Glomerular endothelial cell (primary cell): Measurements from ENCODE around the gene SH2D5. TPM values are rescaled to one million over a fixed set of nuclear protein-coding genes. Genes with fewer than 3 reads are reported as not detected.
"Not testable (repeated sequence)": the region's sequence is repeated elsewhere in the genome, so short reads cannot be mapped to it uniquely, and the experiment has no call there.

Experiments used
- DNase-seq: peaks from one replicate; pipeline ENCODE4 v3.0.0-alpha.2; 2011; ENCODE audit warnings: low read depth, low spot score; ENCODE audit errors: extremely low read depth
- total RNA-seq: library from RNA; depleted of rRNA; stranded (reverse); fragments of >200 nt; gene quantifications from 2 replicates; pipeline ENCODE4 v1.2.3, GENCODE V29; 2015

Gene SH2D5
- total RNA-seq, 1 donor from 2014 or later, result 3.2 TPM

DNA sequence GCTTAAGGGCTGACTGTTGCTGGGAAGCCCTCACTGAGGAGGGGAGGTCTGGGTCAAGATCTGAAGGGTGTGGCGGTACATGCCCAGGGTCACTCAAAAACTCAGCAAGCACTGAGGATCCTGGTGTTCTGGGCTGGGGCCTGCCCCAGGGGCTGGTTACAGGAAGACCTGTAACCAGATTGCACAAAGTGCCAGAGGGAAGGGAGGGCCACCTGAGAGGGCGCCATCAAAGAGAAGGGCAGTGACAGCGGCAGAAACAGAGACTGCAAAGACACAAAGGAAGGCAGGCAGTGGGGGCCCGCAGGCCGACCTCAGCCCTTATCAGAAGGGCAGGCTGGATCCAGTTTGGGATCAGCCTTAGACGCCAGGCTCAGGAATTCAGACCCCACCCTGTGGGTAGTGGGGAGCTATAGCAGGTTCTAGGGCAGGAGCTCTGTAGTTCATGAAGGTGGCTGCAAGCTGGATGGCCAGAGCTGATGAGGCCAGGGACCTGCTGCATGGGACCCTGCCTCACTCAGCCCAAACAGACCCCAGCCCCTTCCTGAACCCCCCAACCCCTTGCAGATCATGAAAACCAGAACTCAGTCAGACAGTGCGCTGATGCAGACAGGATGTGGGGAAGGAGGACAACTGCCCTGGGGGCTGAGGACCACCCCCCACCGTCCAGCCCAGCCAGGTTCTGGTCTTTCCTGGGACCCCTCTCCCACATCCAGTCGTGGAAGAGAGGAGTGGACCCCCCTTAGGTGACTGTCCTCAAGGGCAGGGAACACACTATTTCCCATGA is 3.9 kb downstream of the SH2D5 start:
- no peak for DNase-seq

DNA sequence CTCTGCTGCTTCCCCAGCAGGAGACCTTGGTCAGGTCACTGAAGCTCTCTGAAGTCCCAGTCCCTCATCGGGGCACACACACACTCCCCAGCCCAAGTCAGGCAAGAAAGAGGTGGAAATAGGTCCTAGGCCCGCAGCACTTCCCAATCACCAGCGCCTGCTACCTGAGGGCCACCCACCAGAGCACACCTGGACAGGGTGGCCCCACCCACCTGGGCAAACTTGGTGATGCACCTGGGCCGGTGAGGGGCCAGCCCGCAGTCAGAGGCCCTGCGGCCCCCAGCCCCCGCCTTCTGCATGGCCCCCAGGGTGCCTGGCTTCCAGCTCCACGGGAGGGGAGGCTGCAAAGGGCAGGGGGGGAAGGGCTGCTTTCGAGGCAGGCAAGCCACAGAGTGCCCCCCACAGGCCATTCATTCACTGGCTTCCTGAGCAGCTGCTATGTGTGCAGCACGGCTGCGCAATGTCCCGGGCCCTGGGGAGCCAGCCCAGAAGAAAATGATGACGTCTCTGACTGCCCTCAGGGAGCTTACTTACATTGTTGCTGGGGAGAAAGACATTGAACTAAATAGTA is 4.7 kb downstream of the SH2D5 start:
- DNase-seq, result no peak

DNA sequence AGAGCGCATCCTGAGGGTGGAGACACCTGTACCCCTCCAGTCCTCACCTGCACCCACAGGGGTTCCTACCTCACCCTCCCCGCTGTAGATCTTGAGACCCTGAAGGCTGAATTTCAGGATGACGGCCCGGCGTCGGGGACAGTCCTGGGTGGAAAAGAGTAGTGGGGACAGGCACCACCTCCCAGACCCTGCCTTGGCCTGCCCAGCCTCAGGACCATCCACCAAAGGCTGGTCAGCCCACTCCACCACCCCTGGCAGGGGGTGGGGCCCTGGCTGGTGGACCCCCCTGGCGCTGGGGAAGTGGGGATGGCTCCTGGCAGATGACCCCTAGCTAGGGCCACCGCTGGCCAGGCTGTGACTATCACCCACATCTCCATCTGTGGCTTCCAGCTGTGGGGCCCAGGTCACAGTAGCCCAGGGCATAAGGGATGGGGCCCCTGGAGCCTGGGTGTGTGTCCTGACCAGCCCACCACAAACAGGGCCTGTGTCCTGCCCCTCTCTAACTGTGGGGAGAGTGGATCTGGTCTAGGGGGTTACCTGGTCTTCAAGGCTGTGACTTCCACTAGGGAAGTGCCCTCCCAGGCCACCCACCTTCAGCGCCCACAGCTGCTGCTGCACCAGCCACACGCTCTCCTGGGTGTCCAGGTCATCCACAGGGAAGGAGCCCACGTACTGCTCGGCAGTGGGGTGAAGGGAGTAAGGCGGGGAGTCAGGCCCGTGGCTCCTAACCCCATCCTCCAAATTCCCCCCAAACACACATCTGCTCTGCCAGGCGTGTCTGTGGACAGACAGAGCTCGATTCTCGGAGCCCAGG is 5.4 kb downstream of the SH2D5 start:
- DNase-seq, result no peak

DNA sequence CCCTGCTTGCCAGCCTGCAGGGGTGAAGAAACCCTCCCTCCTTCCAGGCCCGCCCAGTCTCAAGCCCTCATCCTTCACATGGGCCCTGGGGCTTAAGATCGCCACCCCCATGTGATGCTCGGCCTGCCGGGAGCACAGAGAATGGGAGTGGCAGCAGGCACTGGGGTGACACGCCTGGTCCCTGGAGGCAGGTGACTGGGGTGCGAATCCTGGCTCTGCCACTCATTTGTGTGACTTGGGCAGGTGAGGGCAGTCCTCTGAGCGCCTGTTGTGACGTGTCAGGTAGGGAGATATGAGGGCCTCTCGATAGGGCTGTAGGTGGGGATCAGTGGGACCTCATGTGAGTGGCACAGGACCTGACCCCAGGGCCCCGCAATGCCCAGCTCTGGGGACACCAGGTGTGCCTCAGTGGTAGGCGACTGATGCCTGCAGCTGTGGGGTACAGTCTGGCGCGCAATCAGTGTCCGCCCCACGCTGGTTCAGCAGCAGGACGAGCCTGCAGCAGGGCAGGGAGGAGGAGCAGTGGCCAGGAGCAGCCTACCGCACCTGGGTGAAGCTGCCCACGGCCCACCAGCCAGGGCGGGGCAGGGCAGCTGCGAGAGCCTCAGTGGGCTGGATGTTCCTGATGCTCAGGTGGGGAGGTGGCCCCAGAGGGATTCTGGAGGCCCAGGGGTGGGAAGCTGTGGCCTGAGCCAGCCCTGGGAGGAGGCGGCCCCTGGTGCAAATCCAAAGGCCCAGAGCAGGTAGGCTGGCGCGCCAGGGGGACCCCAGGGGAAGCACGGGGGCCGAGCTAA is 6.2 kb downstream of the SH2D5 start:
- no peak for DNase-seq

DNA sequence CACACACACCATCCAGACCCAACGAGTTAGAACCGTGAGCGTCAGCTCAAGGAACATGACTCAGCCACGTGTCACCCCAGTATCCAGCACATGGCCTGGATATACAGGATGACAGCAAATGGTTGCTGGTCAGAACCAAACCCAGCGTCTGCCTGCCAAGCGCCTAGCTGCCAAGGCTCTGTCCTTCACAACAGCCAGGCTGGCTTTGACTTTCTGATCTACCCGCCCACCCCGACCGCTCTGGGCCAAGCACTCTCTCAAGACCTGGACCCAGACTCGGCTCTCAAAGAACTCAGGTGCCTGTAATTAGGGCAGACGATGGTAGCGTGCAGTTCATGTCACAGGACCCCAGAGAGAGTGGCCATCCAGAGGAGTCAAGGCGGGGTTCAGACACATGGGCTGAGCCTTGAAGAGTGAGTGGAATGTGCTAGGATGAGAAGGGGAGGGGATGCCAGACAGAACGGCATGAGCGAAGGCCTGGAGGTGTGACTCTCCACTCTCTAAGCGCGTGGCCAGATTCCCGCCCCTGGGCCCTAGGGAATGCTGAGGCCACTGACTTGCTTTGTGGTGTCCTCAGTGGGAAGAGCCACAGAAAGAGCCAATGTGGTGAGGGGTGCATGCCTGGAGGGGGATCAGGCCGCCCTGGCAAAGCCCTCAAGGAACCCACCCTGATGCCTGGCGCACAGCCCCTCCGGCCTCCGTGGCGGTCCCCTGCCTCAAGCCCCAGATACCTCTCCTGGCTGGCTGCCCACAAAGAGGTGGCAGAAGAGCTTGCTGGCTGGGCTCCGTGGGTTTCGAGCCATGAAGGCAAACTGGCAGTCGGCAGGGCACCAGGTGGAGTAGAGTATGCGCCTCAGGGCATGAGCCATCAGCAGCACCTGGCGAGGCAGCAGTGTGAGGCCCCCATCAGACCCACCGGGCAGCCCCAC is 7.0 kb downstream of the SH2D5 start:
- no peak for DNase-seq

DNA sequence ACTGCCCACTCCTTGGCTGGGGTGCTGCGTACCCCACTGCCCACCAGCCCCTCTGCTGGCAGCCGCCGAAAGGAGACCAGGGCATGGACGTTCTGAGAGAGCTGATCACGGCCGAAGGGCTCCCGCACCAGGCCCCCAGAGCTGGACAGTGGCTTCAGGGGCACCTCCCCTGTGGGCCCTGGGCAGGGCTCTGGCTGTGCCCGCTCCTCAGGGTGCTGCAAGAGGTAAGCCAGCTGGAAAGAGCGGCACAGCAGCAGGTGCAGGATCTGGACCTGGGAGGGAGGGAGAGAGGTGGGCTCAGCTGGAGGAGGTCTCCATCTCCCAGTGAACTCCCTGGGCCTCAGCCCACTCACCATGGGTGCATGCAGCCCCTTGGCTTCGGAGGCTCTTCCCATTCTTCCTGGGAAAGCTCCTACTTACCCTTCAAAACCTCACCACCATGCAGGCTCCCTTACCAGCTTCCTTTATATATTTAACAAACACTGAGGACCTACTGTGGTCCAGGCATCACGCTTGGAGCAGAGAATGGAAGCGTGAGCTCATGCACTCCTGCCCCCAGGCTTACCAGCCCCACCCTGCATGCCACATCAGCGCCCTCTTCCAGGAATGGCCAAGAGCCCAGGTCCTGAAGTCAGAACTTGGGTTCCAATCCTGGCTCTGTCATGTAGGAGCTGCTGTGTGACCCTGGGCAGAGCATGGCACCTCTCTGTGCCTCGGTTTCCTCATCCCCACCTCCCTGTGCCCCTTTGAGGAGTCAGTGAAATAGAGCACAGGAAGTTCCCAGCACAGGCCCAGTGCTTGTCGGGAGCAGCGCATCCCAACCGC is 7.9 kb downstream of the SH2D5 start:
- no peak for DNase-seq

DNA sequence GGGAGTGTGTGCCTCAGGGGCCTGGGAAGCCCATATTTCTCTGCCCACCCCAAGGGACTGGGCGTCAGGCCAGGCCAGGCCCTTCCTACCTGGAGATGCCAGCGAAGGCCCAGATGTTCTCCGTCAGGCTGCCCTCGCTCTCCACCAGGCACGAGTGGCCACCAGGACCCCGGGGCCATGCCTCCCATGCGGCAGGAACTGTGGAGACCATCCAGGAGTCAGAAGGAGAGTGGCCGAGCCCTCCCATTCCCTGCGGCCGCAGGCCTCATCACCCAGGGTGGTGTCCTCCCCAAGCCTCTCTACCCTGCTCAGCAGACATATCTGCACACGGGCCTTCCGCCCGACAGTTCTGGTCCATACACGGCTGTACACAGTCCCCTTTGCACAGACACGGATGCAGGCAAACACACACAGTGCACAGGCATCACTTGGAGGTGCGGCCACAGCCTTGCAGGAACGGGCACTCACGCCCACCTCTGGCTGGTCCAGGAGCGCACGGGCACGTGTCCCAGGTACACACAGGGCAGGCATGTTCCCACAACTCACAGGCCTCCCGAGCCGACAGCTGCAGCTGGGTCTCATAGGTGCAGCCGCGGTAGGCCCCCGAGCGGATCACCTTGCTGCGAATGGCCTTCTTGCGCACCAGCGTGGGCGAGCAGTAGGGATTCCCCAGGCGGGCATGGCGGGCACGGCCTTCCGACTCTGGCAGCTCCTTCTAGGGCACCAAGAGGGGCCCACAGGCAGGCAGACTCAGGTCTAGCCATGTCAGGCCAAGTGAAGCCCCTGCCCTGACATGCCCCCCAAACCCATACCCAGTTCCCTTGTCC is 8.8 kb downstream of the SH2D5 start:
- no peak for DNase-seq

DNA sequence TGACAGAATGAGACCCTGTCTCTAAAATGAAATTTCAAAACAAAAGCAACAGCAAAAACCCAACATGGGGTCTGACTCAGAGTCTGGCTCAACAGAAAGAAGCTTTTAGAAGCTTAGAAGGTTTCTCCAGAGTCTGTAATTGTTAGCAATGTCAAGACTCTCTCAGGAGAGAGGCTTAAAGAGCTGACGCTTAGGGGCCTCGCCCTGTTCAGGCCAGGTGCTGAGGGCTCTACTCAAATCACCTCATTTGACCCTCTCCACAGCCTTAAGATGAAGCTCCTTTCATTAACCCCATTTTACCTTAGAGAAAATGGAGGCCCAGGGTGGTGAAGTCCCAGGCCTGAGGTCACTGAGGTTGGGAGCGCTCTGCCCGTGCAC is 9.4 kb downstream of the SH2D5 start:
- no peak for DNase-seq

DNA sequence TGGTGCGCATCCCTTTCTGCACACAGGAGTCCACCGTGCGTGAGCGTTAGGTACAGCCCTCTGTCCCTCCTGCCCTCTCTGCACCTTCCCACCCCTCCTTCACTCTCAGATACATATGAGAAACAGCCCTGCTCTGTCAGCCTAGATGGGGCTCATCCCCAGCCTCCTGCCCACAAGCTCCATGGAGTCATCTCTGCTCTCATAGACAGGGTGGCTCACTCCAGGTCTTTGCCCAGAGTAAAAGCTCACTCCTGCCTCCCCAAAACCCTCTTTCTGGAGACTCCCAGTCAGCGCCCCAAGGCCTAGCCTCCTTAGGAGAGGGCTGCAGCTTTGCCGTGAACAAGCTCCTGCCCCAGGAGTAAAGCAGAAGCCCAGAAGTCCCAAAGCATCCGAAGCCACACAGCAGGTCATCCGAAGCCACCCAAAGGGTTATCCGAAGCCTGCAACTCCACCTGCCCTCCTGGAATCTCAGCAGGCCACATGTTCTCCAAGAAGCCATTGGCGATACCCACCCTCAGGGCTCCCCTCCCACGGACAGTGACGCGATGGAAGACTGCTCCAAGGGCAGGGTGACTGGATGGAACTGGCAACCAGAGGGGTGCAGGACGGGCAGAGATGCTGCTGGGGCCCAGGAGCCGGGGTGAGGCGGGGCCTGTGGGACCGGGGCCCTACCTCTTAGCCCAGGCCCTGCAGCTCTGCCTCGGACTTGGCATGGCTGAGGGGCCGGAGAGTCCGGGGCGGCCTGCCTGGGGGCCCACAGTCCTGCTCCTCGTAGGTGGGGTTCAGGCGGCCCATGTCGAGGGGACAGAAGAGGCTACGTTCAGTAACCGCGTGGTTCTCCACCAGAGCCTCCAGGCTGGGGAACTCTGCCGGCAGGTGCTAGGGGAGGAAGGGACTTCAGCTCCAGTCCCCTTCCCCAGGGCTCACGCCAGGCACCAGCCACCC is 11.1 kb downstream of the SH2D5 start:
- DNase-seq, result no peak

DNA sequence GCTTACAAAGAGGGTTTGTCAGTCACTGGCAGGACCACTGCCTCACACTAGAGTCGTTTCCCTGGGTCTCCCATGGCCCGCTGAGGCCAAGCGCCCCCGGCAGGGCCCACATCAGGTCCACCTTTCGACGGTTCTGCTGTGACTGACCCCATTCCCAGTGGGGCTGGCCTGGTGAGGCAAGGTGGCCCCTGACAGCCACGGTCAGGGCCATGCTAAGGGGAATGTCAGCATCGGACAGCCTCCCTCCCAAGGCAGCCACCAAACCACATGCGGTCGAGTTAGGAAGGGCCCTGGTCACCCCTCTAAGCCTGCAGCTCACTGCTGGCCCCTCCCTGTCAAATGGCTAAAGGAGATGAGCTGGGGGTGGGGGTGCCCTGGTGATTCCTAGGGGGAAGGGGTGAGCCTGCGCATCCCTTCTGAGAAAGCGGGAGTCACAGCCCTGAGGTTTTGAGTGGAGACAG is 11.8 kb downstream of the SH2D5 start:
- DNase-seq, result no peak

DNA sequence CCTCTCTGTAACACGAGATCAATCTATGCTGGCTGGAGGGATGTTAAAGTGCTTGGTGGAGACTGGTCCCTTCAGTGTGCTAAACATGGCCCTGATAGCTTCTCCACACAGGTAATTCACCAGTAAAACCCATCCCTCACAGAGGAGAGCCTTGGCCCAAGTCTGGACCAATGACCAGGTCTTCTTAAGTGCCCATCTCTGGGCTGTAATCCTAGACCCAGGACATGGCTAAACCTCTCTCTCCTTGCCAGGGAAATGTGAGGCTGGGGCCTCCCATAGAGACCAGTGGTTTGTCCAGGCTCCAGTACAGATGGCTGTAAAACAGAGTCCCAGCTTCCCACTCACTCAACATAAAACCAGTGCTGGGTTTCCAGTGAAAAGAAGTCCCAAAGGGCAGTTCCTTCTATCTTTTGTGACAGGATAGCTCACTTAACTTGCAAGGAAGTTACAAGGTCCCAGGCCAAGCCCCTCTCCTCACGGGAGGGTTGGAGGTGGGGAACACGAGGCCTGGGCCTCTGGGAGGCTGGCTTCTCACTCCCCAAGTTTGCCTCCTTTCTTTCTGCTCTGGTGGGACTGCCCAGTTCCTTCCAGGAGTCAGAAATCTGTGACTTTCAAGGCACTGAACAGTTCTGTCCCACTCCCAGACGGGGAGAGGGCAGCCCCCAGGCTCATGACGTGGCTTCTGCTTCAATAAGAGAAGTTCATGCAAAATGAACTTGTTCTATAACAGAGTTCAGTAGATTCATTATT is 12.5 kb downstream of the SH2D5 start:
- DNase-seq, result no peak

DNA sequence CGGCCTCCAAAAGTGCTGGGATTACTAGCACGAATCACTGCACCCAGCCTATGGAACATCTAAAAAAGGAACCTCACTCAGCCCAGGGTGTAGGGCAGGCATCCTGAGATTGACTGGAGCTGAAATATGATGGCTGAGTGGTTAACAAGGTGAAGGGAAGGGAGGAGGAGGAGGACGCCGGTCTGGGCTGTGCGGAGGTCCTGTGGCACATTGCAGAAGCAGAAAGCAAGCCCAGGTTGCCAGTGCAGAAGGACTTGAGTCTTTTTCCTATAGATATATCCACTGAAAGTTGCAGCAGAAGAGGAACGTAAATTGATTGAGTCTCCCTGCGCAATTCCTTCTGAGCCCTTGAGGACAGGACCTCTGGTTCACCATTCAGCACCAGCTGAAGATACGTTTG is 13.2 kb downstream of the SH2D5 start:
- no peak for DNase-seq

DNA sequence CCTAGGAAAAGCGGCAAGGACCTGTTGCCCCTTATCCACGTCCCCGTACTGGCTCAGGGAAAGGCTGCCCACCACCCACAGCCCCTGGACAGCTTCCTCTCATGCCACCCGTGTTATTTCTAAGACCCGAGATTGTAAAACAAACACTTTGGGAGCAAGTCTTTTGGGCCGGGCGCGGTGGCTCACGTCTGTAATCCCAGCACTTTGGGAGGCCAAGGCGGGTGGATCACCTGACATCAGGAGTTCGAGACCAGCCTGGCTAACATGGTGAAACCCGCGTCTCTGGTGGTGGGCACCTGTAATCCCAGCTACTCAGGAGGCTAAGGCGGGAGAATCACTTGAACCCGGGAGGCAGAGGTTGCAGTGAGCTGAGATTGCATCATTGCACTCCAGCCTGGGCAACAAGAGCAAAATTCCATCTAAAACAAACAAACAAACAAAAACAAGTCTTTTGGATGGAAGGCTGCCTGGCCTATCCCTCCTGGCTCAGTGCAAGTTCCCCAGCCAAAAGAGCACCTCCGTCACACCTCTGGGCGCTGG is 14.1 kb downstream of the SH2D5 start:
- not testable (repeated sequence) for DNase-seq

DNA sequence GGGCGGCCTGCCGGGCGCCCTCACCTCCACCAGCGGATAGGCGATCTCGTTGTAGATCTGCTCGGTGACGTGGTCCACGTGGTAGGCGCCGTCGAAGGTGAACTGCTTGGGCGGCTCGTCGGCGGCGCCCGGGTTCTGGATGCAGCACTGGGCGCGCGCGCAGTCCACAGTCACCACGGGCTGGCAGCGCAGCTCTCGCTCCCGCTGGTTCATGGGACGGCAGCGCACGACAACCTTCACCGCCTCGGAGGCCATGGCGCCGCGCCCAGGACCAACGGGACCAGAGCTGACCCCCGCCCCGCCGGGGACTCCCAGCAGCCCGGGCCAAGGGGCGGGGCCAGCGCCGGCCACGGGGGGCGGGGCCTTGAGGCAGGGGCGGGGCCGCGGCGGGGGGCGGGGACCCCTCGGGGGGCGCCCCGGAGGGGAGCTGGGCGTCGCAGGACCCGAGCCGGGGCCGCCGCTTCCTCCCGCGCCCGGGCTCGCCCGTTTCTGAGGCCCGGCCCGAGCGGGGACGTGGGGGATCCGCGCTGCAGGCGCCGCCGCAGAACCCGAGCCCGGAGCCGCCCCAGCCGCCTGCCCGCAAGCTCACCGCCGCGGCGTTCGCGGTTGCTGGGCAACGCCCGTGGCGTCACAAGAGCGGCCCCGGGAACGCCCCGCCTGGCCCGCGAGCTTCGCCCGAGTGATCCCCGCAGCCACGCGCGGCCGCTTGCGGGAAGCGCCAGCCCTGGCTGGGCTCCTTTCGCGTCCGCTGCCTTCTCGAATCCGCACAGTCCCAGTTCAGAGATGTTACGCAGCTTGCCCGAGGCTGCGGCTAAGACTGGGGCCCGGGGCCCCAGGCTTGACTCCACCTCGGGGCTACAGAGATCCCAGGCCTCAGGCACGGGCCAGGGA is 14.8 kb downstream of the SH2D5 start, which contains the start of gene KIF17:
Gene KIF17, minus strand, starts transcription at position 556 of the 891 bp plus-strand sequence. Its CDS starts 301 bp downstream, at position 255.
- no peak for DNase-seq

DNA sequence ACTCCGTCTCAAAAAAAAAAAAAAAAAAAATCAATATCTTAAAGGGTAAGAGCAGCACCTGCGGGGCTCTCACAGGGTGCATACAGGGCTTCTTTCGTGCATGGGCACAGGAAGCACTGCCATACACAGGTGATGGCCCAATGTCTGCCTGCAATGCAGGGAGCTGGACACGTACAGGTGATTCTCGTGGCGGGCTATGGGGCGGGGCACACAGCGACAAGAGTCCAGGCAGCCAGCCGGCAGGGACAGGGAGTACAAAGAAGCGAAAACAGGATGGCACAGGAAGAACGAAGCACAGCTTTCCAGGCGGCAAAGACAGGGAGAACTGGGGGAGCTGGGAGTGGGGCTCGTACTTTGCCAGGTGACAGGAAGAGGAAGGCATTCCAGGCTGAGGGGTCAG is 16.3 kb downstream of the SH2D5 start:
- no peak for DNase-seq
